Liver (tissue), 3 donors: ENCODE measurements around the gene SEMA3B.

Source experiments
- ATF3 ChIP-seq: IDR thresholded peaks from 2 replicates; pipeline ENCODE4 v1.6.1; 2016; ENCODE audit warnings: antibody characterized with exemption
- CTCF ChIP-seq: fragments of 150-350 bp; IDR thresholded peaks from 2 replicates; pipeline ENCODE4 v1.5.1; 2017; ENCODE audit warnings: improper control_type of control experiment, low read depth, low read length; ENCODE audit not compliant: missing input control
- EGR1 ChIP-seq, 2 donors: IDR thresholded peaks; 2 replicates each; pipeline ENCODE4 v1.6.1; 2016 to 2018; ENCODE audit warnings: antibody characterized with exemption in 2 of 2, low read depth in 2 of 2
- FOXA1 ChIP-seq: IDR thresholded peaks from 2 replicates; pipeline ENCODE4 v1.6.1; 2016; ENCODE audit warnings: antibody characterized with exemption
- GABPA ChIP-seq, 2 donors: IDR thresholded peaks in 1 of 2; conservative IDR thresholded peaks in 1 of 2; 2 replicates each; pipeline ENCODE4 v1.6.1; 2016; ENCODE audit warnings: antibody characterized with exemption in 2 of 2, mild to moderate bottlenecking in 1 of 2, moderate library complexity in 1 of 2
- HNF4A ChIP-seq, 2 donors: conservative IDR thresholded peaks; 2 replicates each; pipeline ENCODE4 v1.6.1; 2016; ENCODE audit warnings: antibody characterized with exemption in 2 of 2, mild to moderate bottlenecking in 2 of 2
- HNF4G ChIP-seq: IDR thresholded peaks from 2 replicates; pipeline ENCODE4 v1.6.1; 2016; ENCODE audit warnings: antibody characterized with exemption
- JUND ChIP-seq, 2 donors: IDR thresholded peaks; 2 replicates each; pipeline ENCODE4 v1.6.1; 2016; ENCODE audit warnings: antibody characterized with exemption in 2 of 2
- MAX ChIP-seq: IDR thresholded peaks from 2 replicates; pipeline ENCODE4 v1.6.1; 2016; ENCODE audit warnings: antibody characterized with exemption
- RAD21 ChIP-seq, 2 donors: IDR thresholded peaks; 2 replicates each; pipeline ENCODE4 v1.6.1; 2016; ENCODE audit warnings: antibody characterized with exemption in 2 of 2, mild to moderate bottlenecking in 2 of 2
- RXRA ChIP-seq, 2 donors: IDR thresholded peaks; 2 replicates each; pipeline ENCODE4 v1.6.1; 2017 to 2018; ENCODE audit warnings: antibody characterized with exemption in 2 of 2, mild to moderate bottlenecking in 1 of 2
- SP1 ChIP-seq: IDR thresholded peaks from 2 replicates; pipeline ENCODE4 v1.6.1; 2018; ENCODE audit warnings: antibody characterized with exemption, mild to moderate bottlenecking
- TAF1 ChIP-seq: conservative IDR thresholded peaks from 2 replicates; pipeline ENCODE4 v1.6.1; 2016; ENCODE audit warnings: antibody characterized with exemption, mild to moderate bottlenecking
- TF ChIP-seq, protein P1 (sequence below): IDR thresholded peaks from 2 replicates; pipeline ENCODE4 v1.6.1; 2016; ENCODE audit warnings: antibody characterized with exemption
- donor health status: healthy.
- donor health status: healthy.

DNA sequence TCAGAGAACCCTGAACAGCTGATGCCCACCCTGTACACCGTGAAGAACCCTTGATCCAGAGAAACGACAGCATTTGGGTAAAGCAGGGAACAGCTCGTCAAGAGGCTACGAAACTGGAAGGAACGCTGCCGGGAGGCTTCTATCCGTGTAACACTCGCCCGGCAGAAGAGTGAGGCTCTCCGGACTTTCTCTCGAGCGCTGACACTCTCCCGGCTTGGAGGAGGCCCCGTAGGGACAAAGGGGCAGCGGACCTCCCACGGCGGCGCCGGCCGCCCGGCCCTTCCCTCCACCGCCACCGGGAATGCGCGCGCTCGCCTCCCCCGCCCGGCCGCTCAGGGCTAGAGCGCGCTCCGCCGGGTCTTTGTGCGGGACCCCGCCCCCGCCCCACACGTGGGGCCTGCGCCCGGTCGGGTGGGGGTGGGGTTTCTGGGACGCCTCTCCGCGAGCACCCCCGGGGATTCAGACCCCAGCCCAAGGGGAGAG is 51.9 kb downstream of the SEMA3B start:
- TF ChIP-seq CTCF: peak; percentile 19
- TF ChIP-seq MAX: no peak
- TF ChIP-seq, protein P1, sequence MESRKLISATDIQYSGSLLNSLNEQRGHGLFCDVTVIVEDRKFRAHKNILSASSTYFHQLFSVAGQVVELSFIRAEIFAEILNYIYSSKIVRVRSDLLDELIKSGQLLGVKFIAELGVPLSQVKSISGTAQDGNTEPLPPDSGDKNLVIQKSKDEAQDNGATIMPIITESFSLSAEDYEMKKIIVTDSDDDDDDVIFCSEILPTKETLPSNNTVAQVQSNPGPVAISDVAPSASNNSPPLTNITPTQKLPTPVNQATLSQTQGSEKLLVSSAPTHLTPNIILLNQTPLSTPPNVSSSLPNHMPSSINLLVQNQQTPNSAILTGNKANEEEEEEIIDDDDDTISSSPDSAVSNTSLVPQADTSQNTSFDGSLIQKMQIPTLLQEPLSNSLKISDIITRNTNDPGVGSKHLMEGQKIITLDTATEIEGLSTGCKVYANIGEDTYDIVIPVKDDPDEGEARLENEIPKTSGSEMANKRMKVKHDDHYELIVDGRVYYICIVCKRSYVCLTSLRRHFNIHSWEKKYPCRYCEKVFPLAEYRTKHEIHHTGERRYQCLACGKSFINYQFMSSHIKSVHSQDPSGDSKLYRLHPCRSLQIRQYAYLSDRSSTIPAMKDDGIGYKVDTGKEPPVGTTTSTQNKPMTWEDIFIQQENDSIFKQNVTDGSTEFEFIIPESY: no peak
- TF ChIP-seq FOXA1: no peak
- no peak for TF ChIP-seq RAD21 (IDR thresholded peaks at IDR 0.05)
- no peak for TF ChIP-seq HNF4G
- TF ChIP-seq HNF4A (conservative IDR thresholded peaks at IDR 0.05): no peak
- TF ChIP-seq SP1: no peak
- TF ChIP-seq ATF3: no peak
- no peak for TF ChIP-seq GABPA (IDR thresholded peaks at IDR 0.05 in 1 of 2, conservative IDR thresholded peaks at IDR 0.05 in 1 of 2)
- TF ChIP-seq JUND (IDR thresholded peaks at IDR 0.05): no peak
- TF ChIP-seq TAF1: no peak
- TF ChIP-seq RXRA (IDR thresholded peaks at IDR 0.05): no peak
- TF ChIP-seq EGR1 (IDR thresholded peaks at IDR 0.05; ENCODE audit: low read depth in 2 of 2): no peak
